CD4-positive, alpha-beta T cell treated with Interleukin-17A for 4 hours (primary cell): ENCODE data around the gene LNPEP.

Experiments used
- DNase-seq: peaks from one replicate; pipeline ENCODE4 v3.0.0-alpha.2; 2020; ENCODE audit warnings: mixed read lengths

Gene LNPEP

GRCh38 chr5:96963267-96963666, 27.4 kb downstream of the LNPEP start:
- peak; percentile 42 for DNase-seq

- no peak for DNase-seq
Observed at GRCh38 chr5:96966801-96967200, 30.9 kb downstream of the LNPEP start.

- DNase-seq, result no peak
Observed at GRCh38 chr5:96967400-96967799, 31.5 kb downstream of the LNPEP start.

GRCh38 chr5:96968074-96968473, 32.2 kb downstream of the LNPEP start:
- DNase-seq, result no peak

DNA sequence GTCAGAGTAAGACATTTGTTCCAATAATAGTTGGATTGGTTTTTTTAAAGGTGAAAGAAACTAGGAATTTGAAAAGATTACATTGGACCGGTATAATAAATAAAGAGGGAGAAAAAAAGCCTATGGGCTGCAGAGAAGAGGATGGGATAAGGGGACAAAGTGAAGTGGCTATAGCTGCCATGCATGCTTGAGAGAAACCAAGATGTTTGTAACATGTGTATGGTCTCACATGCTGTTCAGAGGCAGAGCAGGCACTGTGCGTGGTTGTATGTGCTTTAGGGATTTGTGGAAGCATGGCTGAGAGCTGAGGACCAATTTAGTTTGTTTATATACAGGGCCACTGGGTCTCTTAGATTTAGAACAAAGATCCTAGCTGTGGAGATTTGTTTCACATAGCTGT, 32.7 kb downstream of the LNPEP start:
- no peak for DNase-seq

DNA sequence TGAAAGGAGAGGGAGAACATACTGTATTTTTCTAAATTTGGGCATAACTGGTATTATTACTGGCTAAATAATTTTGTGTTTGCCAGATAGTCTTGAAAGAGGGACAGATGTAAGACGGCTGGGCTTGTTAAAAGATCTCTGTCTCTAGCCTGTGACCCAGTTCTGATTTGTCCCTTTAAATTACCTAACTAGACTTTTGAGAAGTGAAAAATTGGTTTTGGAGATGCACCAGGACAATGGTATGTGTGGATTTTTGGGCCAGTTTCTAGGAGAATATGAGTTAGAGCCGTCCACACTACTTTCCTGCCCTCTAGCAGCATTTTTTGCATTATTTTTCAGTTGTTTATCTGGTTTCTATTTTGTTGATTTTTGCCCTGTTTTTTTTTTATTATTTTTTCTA, 33.5 kb downstream of the LNPEP start:
- no peak for DNase-seq

DNA sequence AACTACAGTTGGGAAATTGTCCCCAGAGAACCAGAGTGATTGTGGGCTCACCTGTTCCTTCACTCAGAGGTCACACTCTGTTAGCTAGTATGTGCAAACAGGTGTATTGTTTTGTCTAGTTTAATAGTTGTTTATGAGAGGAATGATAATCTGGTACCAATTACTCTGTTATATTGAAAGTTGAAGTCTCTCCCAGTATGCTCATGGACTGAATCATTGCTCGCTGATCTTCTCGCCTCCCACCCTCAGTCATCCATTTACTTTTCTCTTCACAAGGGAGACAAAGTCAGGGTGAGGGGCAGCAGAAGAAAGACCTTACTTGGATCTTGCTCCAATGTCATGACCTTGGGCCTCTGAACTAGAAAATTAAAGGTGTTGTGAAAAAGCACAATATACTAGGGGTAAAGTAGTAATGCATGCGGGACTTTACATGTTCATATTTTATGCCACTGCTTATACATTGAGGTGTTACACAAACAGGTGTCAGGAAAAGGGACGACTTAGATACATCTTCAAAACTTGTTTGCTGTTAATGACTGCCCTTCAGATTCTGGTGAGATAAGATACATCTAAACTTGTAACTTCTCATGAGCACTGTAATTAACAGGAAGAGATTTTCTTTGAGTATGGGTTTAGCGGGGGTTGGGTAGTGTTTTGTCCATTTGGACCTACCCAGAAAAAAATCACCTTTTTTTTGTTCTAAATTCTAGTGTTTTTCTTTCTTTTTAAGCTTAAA, 36.9 kb downstream of the LNPEP start:
- no peak for DNase-seq

GRCh38 chr5:96973532-96974401, 37.9 kb downstream of the LNPEP start:
- peak; percentile 22 for DNase-seq

DNA sequence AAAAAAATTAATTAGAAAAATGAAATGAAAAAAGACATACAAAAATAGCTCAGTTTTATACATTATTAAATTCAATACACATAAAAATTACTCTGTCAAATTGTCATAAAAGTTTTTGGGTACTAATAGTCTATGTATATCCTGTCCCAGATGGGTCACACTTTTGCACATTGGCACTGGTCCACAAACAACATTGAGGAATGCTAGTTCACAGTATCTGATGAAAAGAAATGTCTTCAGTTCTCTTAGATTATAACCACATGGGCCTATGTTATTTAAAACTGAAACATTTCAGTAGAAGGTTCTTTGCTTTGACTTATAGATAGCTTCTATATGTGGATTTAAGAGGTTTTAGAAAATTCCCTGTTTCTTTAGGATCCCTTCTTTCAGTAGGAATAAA, 39.8 kb downstream of the LNPEP start:
- DNase-seq, result no peak

- DNase-seq, result no peak
Observed at GRCh38 chr5:96977228-96977627, 41.3 kb downstream of the LNPEP start.

DNA sequence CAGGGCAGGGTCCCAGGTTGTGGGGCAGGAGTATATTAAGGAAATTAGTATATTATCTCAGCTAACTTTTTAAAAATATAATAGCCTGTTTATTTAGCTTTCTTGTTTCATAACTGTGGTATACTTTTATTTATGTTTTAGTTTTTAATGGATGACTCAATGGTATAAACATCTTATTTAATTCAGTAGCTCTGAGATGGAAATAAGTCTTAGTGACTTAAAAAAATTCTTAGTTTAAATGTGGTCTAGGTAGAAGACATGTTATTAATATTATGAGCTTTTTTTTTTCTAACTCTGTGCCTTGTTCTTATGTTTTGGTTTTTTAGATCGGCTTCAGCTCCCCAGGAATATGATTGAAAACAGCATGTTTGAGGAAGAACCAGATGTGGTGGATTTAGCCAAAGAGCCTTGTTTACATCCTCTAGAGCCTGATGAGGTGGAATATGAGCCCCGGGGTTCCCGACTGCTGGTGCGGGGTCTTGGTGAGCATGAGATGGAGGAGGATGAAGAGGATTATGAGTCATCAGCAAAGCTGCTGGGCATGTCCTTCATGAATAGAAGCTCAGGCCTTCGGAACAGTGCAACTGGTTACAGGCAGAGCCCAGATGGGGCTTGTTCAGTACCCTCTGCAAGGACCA, 43.1 kb downstream of the LNPEP start:
- DNase-seq, result no peak

DNA sequence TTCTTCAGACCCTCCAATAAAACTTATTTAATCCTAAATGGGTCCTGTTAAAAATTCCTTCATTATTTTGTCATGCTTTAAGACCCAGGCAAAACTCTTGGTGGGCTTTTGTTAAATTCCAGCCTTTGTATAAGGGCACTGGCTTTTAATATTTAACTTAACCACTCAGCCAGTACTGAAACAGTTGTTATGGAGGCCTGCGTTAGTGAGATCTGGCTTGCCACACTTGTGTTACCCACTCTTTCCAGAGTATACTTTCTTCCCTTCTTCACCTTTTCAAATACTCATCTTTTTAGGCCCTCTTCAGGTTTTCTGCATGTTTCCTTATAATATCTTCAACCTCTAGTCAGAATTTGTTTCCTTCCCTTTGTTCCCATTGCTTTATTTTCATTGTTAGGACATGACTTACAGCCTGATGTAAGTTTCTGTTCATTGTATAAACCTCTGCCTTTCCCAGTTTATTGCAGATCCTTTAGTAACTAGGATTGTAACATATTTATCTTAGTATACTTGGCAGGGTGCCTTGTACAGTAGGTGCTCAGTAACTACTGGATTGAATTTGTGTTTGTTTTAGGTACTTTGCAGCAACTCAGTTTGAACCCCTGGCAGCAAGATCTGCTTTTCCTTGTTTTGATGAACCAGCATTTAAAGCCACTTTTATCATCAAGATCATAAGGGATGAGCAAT, 48.8 kb downstream of the LNPEP start:
- DNase-seq, result no peak

DNA sequence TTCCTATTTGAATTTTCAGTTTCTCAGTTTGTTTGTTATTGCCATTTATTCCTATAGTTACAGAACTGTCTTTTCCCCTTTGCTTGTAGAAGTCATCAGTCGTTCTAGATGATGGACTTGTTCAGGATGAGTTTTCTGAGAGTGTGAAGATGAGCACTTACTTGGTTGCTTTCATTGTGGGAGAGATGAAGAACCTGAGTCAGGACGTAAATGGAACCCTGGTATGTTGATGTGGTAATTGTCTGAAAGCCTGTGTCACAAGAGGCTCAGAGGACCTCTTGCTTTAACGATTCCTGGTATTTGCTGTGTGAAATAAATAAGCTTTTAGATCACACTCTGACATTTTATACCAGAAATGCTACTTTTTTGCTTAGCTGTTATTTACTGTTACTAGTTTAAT, 50.6 kb downstream of the LNPEP start:
- DNase-seq, result no peak

GRCh38 chr5:96990102-96990501, 54.2 kb downstream of the LNPEP start:
- DNase-seq, result no peak

- no peak for DNase-seq
Observed at GRCh38 chr5:96991708-96992107, 55.8 kb downstream of the LNPEP start.

DNA sequence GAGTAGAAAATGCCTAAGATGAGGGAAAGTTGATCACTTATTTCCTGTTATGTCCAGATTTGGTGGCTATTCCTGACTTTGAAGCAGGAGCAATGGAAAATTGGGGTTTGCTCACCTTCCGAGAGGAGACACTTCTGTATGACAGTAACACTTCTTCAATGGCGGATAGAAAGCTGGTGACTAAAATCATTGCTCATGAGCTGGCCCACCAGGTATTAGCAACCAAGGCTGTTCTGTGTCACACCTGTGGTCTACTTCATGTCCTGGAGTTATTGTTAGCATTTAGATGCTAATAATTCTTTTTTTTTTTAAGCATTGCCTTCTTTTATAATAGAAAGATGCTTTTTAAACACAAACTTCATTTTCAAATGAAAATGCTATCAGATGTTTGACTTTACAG, 57.9 kb downstream of the LNPEP start:
- DNase-seq, result no peak

DNA sequence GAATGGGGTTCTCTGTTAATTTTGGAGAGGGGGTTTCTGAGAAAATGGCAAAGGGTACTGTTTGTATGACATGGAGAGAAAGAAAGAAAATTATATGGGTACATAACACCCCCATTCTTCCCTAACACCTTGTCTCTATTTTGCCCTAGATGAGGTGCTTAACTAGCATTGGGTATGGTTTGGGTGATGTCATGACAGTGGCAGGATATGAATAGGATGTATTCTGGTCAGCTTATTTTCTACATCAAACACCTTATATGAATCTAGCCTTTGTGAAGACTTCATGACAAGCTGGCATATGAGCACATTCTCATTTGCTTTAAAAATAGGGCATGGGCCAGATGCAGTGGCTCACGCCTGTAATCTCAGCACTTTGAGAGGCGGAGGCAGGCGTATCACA, 58.6 kb downstream of the LNPEP start:
- DNase-seq, result no peak

GRCh38 chr5:96995419-96995818, 59.5 kb downstream of the LNPEP start:
- no peak for DNase-seq

- DNase-seq, result peak; percentile 39
Observed at GRCh38 chr5:96997265-96997859, 61.5 kb downstream of the LNPEP start.

DNA sequence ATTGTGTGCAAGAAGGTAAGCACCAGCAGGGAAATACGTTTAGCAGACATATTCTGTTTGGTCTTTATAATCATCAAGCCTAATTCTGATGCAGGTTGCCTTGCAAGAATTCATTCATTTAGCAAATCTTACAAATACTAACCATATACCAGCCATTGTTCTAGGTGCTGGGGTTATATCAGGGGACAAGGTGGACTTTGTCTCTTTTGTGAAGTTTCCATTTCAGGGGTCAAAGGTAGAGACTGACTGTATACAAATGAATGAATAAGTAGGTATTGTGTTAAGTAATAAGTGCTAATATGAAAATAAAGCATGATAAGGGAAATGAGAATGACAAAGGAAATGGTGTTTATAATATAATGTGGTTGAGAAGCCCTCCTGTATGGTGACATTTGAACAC, 64.0 kb downstream of the LNPEP start:
- DNase-seq, result no peak

DNA sequence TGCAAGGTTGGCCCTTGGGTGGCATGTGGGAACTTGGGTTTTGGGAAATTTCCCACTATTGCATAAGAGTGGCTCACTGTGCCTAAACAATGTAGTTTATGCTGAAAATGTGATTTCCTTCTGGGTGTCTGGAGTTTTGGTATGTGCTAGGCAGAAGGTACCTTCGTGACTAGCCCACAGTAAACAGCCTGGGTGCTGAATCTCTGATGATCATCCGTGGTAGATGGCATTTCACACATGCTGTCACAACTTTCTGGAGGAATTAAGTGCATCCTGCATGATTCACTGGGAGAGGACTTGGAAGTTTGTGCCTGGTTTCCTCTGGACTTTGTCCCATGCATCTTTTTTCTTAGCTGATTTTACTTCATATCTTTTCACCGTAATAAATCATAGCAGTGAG, 64.5 kb downstream of the LNPEP start:
- DNase-seq, result no peak

GRCh38 chr5:97002983-97003382, 67.1 kb downstream of the LNPEP start:
- no peak for DNase-seq
